ENCODE data around the gene NRTN.

NRTN gene

DNA sequence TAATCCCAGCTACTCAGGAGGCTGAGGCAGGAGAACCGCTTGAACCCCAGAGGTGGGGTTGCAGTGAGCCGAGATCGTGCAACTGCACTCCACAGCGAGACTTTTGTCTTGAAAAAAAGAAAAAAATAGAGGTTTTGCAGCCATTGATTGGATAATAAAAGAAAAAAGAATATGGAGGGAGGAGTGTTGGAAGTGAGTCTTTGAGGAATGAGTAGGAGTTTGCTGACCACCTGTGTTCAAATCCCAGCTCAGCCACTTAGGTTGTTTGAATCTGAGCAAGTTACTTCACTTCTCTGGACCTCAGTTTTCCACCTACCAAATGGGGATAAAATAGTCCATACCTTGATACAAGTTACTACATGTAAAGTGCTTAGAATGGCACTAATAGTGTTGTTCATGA is 6.2 kb downstream of the NRTN start:
- in situ Hi-C loops (cut with MboI; ENCODE audit: low sequenced_read_pairs) = no loop called here

DNA sequence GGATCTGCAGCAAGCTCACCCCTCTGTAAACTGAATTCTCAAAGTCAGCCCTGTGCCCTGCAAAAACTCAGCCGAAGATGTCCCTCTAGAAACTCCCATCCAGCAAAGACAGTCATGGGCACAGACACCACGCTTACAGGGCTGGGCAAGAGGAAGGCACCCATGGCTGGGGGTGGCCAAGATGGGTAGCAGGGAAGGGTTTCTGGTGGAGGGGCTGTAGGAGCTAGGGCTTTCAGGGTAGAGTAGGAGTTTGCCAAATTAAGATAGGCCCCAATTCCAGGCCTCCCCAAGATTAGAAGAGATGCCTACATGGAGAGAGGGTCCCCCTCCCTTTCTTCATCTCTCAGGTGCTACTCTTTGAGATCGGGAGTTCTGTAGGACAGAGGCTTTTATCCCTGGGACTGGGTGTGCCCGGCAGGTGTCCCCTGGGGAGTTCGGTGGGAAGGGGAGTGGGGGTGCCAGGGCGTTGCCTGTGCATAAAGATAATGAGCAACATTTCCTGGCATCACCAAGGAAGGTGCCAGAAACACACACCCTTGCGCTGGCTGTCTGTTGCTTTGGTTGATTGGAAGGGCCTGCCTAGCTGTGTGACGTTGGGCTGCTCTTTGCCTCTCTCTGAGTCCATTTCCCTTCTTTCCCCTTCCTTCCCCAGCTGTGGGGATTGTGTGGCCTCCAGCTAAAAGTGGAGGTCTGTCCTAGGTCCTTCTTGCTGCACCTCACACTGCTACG is 9.4 kb downstream of the NRTN start:
- in situ Hi-C loops (cut with MboI; ENCODE audit: low sequenced_read_pairs) = no loop called here

DNA sequence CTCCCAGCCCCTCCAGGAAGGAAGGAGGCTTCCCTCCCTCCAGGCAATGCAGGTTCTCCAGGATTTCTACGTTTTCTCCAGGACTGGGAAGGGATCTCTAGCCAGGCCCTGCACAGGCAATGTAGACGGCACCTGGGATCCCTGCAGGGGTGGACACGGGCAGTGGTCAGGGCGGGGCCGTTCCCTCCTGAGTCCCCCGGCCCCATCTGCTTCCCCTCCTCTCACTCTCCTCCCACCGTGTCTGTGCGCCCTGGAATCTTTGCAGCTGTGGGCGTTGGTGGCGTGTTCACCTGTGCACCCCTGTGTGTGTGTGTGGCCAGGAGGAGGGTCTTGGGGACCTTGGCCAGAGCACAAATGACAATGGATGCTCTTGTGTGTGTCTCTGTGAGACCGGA is 10.0 kb downstream of the NRTN start:
- in situ Hi-C loops (cut with MboI; ENCODE audit: low sequenced_read_pairs) = no loop called here

DNA sequence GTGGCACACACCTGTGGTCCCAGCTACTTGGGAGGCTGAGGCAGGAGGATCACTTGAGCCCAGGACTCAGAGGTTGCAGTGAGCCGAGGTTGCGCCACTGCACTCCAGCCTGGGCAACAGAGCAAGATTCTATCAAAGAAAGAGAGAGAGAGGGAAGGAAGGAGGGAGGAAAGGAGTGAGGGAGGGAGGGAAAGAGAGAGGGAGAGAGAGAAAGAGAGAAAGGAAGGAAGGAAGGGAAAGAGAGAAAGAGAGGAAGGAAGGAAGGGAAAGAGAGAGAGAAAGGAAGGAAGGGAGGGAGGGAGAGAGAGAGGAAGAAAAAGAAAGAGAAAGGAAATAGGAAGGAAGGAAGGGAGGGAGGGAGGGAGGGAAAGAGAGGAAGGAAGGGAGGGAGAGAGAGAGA is 12.4 kb downstream of the NRTN start:
- in situ Hi-C loops (cut with MboI; ENCODE audit: low sequenced_read_pairs) = no loop called here

DNA sequence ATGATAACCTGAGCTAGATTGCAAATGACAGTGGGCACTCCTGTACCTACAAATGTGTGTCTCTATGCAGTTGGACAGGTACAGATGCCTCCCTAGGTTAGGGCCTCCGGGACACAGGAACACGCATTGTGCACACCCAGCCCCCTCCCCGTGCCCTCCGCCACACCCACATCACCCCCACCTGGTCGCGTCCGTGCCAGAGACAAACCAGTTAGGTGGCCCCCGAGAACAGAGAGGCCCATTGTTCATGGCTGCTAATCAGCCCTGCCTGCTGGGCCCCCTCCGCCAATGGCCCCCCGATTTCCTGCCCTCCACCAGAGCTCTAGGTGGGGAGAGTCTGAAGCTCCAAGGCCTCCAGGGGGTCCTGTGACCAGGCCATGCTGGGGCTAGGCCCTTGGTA is 13.7 kb downstream of the NRTN start:
- in situ Hi-C loops (cut with MboI; ENCODE audit: low sequenced_read_pairs) = no loop called here

DNA sequence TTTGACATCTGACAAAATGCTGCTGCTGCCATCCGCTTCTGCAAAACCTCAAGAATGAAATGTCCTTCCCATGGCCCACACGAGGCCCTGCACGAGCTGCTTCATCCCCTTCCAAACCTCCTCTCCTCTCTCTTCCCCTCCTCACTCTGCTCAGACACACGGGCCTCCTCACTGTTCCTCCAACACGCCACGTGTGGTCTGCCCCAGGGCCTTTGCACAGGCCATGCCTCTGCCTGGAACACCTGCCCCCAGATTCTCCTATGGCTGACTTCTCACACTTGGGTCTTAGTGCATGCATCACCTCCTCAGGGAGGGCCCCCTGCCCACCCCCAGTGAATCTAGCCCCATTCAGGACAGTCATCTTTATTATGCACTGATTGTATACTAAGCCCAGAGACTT is 15.9 kb downstream of the NRTN start:
- in situ Hi-C loops (cut with MboI; ENCODE audit: low sequenced_read_pairs) = no loop called here

DNA sequence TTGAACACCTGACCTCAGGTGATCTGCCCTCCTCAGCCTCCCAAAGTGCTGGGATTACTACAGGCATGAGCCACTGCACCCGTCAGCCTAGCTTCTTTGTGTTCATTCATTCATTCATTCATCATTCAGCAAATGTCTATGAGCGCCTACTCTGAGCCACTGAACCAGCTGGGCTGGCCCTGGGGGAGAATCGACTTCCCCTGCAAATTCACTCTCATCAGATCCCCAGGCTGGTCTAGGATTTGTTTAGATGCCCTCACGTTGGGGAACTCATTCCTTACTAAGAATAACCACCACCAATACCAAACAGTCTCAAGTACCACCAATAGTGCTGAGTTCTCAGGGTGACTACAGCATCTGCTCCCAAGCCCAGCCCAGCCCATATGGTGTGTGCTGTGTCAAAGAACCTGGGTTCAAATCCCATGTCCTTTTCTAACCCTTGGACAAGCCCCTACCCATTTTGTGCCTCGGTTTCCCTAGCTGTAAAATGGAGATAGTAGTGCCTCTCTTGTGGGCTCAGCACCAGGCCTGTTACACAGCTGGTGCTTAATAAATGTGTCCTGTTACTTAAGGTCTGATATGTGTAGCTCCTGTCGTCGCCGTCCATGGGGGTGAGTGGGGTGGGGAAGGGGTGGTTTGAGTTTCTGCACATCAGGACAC is 16.8 kb downstream of the NRTN start:
- in situ Hi-C loops (cut with MboI; ENCODE audit: low sequenced_read_pairs) = no loop called here

DNA sequence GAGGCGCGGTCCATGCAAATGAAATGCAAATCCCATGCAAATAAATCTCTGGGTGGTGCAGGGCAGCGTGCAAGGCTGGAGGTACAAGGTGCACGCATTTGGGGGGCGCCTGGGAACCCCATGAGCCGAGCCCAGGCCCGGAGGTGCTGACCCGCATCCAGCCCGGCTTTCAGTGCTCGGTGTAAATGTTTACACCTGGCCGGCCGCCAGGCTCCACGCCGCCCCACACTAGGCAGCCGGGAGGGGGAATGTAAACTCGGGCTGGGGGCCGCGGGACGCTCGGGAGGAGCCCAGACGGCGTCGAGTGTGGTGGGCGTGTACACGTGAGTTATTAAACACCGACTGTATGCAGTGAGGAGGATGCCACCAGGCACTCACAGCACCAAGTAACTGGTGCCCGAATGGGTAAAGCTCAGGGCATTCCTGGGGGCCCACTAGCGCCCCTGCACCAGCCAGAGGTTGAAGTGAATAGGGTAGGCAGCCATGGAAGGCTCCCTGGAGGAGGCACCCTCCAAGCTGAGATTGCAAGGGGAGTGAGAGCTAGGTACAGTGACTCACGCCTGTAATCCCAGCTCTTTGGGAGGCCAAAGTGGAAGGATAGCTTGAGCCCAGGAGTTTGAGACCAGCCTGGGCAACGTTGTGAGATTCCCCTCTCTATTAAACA is 17.4 kb downstream of the NRTN start:
- in situ Hi-C loops (cut with MboI; ENCODE audit: low sequenced_read_pairs) = no loop called here

DNA sequence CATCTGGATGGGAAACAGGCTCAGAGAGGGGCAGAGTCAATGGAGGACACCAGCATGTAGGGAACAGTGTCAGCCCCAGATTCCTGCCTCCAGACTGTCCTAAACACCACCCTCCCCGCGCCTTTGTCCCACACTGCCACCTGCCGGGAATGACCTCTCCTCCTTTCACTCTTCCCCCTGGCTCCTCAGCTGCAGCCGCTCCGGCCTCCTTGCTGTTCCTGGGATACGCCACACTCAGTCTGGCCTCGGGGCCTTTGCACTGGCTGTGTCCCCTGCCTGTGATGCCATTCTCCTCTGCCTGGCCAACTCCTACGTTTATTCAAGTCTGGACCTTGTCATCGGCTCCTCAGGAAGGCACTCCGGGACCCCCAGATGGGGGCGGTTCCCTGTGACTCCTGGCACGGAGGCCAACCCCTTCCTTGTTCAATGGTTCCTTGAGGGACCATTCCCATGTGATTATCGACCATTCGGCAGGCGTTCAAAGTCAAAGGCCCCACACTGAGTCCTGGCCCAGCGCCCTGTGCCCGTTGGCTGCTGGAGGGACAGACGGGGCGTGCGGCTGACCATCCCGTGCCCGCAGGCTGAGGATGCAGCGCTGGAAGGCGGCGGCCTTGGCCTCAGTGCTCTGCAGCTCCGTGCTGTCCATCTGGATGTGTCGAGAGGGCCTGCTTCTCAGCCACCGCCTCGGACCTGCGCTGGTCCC is 18.9 kb downstream of the NRTN start:
- in situ Hi-C loops (cut with MboI; ENCODE audit: low sequenced_read_pairs) = no loop called here

DNA sequence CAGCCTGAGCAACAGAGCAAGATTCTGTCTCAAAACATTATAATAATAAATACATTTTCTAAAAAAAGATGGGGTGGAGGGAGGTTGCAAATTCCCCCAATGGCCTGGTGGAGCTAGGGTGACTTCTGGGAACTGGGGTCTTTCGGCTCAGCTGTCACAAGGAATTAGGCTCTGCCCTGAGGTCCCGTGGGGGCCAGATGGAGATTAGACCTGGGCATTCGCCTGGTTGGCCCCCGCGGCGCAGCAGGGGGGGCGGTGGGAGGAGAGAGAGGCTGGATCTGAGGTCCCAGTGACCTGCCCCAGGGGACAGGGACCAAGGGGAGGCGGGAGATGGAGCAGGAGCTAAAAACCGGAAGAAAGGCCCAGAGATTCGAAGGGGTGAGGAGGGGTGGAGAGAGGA is 19.9 kb downstream of the NRTN start:
- in situ Hi-C loops (cut with MboI; ENCODE audit: low sequenced_read_pairs) = no loop called here

DNA sequence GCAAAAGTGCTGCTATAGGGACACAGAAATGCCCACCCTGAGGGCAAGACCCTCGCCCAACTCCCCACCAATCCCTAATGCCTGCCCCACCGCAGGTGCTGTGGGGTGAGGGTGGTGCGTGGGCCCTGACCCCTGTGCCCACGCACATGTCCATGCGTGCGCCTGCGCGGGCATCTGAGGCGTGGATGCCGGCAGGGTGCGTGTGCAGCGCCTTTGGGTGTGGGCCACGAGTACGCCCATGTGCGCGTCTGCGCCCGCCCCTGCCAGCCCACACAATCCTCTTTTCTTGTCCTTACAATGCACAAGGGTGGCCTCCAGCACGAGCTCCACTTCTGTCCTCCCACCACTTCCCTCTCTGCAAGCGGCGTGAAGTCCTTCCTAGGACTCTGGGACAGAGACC is 20.3 kb downstream of the NRTN start:
- in situ Hi-C loops (cut with MboI; ENCODE audit: low sequenced_read_pairs) = no loop called here

DNA sequence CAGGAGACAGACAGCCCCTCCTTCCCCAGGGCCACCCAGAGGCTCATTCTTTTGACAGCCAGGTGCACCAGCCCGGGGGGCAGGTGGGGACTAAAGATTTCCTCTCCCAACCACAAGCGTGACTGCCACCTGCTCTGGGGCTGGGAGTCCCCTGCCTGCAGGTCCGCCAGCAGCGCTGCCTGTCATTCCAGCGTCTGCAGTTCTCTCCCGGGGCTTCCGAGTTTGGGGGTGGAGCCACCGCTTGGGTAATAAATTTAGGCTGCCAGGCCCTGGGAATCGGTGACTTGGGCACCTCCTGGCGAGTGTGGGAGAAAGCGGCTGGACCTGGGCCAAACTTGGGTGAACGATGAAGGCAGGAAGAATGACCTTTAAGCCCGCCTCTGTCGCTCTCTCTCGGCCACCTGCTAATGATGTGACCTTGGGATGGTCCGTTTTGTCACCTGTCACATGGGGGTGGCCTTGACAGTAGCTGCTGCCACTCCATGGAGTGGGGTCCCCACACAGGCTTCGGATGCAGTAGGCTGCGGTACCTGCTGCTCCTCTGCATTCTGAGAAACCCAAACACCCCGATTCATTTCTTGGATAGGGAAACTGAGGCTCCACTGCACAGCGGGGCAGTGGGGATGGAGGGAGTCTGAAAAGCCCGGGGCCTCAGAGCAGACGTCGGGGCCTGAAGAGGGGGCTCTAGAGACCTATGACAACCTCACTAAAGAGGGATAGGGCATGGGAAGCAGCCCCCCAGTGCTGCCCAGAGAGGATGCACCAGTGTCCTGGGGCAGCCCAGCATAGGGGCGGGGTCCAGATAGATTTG is 21.9 kb downstream of the NRTN start:
- in situ Hi-C loops (cut with MboI; ENCODE audit: low sequenced_read_pairs) = no loop called here

DNA sequence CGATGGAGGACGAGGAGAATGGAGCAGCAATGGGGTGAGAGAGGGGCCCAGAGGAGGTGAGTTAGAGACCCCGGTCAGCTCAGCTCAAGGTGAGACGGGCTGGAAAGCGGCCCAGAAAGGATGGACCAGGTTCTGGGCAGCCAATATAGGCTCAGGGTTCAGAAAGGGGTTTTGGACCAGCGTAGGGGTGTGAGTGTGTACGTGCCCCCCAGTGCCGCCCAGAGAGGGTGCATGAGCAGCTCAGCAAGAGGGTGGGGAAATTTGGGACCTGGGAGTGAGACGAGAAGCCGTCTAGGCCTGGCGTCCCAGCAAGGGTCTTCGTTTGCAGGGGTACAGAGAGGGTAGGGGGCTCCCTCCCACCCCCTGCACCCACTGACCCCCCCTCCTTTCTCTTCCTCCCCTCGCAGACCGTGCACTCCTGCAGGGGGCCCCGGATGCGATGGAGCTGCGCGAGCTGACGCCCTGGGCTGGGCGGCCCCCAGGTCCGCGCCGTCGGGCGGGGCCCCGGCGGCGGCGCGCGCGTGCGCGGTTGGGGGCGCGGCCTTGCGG is 22.5 kb downstream of the NRTN start:
- in situ Hi-C loops (cut with MboI; ENCODE audit: low sequenced_read_pairs) = no loop called here

DNA sequence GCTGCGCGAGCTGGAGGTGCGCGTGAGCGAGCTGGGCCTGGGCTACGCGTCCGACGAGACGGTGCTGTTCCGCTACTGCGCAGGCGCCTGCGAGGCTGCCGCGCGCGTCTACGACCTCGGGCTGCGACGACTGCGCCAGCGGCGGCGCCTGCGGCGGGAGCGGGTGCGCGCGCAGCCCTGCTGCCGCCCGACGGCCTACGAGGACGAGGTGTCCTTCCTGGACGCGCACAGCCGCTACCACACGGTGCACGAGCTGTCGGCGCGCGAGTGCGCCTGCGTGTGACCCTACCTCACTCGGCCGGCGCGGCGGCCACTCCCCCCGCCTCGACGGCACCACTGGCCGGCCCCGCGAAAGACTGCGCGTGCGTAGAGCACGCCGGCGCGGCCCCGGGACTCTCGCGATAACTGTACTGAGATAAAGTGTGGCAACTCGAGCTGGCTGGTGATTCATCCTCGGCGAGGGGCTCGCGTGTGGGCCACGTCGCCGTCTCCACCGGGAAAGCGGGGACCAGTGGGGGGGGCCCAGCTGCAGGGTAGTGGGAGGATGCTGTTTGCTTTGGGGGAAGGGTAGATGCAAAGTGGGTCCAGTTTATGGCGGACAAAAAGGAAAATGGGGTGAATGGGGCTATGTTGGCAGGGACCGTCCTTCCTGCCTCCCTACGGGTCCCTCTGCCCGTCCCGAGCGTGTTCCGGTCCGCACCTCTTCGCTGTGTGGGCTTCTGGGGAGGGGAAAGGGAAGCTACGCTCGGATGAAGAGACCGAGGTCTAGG is 23.2 kb downstream of the NRTN start:
- in situ Hi-C loops (cut with MboI; ENCODE audit: low sequenced_read_pairs) = no loop called here

DNA sequence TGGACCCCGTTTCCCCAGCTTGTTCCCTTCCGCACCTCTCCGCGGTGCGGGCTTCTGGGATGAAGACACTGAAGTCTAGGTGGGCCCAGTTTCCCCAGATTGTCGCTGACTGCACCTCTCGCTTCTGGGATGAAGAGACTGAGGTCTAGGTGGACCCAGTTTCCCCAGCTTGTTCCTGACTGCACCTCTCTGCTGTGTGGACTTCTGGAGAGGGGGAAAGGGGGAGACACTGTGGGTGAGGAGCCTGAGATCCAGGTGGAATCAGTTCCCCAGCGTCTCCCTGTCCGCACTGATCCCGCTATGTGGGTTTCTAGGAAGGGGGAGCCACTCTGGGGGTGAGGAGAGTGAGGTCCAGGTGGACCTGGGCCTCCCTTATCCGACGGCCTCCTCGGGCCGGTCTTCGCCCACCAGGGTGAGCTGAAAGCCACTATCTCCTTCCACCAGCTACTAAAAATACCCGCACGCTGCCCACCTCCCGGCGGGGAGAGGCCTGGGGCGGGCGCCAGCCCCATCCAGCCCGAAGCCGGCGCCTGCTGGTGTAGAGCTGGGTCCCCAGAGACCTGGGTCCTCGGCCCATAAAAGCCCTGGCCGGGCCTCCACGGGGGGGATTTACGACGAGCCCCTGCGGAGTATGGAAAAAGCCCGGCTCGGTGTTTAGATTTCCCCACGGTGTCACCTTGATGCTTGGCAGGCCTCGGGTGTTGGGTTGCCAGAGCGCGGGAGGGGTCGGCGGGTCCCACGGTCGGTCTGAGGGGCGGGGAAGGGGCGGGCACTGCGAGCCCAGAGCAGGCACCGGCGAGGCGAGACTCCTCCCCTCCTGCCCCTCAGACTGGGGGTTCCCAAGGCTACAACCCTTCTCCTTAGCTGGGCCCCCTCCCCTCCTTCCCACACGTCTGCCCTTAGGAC is 24.0 kb downstream of the NRTN start:
- in situ Hi-C loops (cut with MboI; ENCODE audit: low sequenced_read_pairs) = no loop called here

DNA sequence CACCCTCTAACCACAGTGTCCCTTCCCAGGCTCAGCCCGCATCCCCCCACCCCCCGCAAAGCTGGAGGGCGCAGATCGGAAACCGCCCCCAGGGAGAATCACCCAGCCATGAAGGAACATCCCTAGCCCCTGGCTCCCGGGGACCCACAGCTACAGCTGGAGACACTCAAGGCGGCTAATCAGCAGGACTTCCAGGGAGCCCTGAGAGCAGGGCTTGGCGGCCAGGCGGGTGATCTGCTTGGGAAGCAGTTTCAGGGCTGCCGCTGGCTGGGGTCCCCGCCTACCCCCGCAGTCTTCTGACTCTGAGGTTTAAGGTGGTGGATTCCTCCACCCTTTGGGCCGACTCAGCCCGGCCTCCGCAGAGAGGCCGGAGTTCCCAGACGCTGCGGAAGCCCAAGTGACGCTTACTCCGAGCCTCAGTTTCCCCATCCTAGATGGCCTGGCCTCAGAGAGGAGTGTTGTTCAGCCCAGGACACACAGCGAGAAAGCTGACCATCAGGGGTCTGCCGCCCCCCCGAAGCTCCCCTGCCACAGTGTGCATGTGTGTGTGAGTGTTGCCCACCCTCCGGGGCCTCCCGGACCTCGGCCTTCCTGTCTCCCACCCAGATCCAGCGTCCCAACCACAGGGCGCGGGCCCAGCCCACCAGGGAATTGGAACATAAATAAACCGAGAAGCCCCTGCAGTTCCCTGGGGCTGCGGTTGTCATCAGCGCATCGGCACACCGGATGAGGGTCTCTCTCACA is 24.9 kb downstream of the NRTN start:
- in situ Hi-C loops (cut with MboI; ENCODE audit: low sequenced_read_pairs) = no loop called here

DNA sequence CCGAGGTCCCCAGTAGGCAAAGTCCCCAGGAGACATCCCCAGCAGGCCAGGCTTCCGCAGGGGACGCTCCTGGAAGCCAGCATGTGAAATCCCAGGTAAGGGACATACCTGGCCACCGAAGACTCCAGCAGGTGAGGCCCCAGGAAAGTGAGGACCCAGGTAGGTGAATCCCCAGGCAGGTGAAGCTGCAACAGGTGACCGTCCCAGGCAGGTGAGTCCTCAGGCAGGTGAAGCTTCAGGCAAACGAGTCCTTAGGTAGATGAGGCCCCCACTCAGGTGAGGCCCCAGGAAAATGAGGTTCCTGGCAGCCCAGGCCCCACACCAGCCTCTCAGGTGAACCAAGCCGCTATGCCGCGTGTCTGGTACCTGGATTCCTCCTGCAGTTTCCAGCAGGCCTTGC is 26.3 kb downstream of the NRTN start:
- in situ Hi-C loops (cut with MboI; ENCODE audit: low sequenced_read_pairs) = no loop called here

DNA sequence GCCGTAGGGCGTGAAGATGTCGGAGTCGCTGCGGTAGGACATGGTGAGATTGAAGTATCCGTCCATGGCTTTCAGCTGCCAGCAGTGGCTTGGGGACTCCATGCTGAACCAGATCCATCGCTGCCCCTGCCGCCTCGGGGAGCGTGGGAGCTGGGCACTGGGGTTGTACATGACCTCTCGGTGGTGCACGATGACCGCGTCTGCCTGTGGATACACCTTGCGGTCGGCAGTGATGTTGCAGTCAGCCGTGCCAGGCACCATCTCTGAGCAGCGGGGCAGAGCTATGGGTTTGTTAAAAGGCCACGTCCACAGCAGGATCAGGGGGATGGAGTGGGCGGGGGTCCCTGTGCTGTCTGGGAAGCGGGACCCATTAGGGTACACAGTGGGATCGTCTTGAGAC is 27.2 kb downstream of the NRTN start:
- in situ Hi-C loops (cut with MboI; ENCODE audit: low sequenced_read_pairs) = no loop called here
